Breast epithelium (tissue), 4 donors: ENCODE results near the gene CELF1. TPM values are rescaled to one million over a fixed set of nuclear protein-coding genes. Genes with fewer than 3 reads are reported as not detected.

Experiments
- DNase-seq, 2 donors: peaks; one replicate each; pipeline ENCODE4 v3.0.0-alpha.2; 2019; ENCODE audit warnings: low spot score in 2 of 2
- H3K27ac ChIP-seq, 2 donors: fragments of 200-600 bp; sonication (generic) in 1 of 2; one replicate each; pipeline ENCODE4 v1.5.1; 2016 to 2019; ENCODE audit warnings: mild to moderate bottlenecking in 1 of 2
- H3K27me3 ChIP-seq, 2 donors: fragments of 200-600 bp; sonication (generic) in 1 of 2; one replicate each; pipeline versions ENCODE4 v1.5.1 to v1.6.0; 2017 to 2019; ENCODE audit warnings: control low read depth in 1 of 2, mild to moderate bottlenecking in 1 of 2
- H3K36me3 ChIP-seq: fragments of 200-600 bp; one replicate; pipeline ENCODE4 v1.5.1; 2019
- H3K4me1 ChIP-seq, 2 donors: fragments of 200-600 bp; sonication (generic); one replicate each; pipeline ENCODE4 v1.5.1; 2016 to 2019; ENCODE audit warnings: control low read depth in 1 of 2
- H3K4me3 ChIP-seq, 3 donors: fragments of 200-600 bp; sonication (generic); 1 replicate in 2 of 3; 2 replicates in 1 of 3; pipeline ENCODE4 v1.5.1; 2016 to 2019; ENCODE audit warnings: mild to moderate bottlenecking in 3 of 3, moderate library complexity in 2 of 3
- H3K9me3 ChIP-seq, 2 donors: fragments of 200-600 bp; sonication (generic) in 1 of 2; one replicate each; pipeline ENCODE4 v1.5.1; 2016 to 2019; ENCODE audit warnings: control low read depth in 1 of 2
- CTCF ChIP-seq, 3 donors: fragments of 450-650 bp; IDR thresholded peaks; one replicate each; pipeline ENCODE4 v1.5.1; 2016 to 2017; ENCODE audit warnings: antibody characterized with exemption in 3 of 3, mild to moderate bottlenecking in 3 of 3, moderate library complexity in 3 of 3
- POLR2A ChIP-seq: fragments of 450-650 bp; IDR thresholded peaks from one replicate; pipeline ENCODE4 v1.6.1; 2016; ENCODE audit warnings: antibody characterized with exemption, mild to moderate bottlenecking, moderate library complexity
- POLR2AphosphoS5 ChIP-seq, 3 donors: sonication (generic); formaldehyde crosslinking; IDR thresholded peaks; one replicate each; pipeline ENCODE4 v1.6.1; 2017; ENCODE audit warnings: antibody characterized with exemption in 3 of 3
- intact Hi-C: fragments of 100-400 bp; cut with DNase I; formaldehyde crosslinking; loops from one replicate; pipeline ENCODE4 v1.15.1; 2023; ENCODE audit warnings: low total_unique reads
- total RNA-seq, 3 donors: library from RNA; depleted of rRNA; stranded (reverse); fragments of >200 nt; gene quantifications; one replicate each; pipeline ENCODE4 v1.1.0, GENCODE V29; 2016

CELF1 gene
- total RNA-seq, 3 donors from 2014 or later = 94.1 to 117 (median 114) TPM

DNA sequence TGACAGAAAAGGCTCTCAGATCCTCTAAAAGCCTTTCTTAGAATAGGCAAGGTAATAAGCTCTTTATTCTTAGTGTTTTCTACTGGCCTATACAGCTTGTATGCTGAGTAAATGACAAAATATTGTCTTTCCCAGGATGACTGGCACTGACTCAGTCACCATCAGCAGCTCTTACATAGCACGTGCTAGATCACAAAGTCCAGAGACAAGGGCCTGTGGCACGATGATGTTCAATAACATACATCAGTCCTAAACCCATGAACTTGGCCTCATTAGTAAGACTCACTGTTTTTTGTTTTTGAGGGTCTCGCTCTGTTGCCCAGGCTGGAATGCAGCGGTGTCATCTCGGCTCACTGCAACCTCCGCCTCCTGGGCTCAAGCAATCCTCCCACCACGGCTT is 42.7 kb downstream of the CELF1 start:
- Histone ChIP-seq H3K27ac (no peak overlapping the region), H3K27me3 (no peaks in the 10 kb centered on the region), H3K4me3 (no peak overlapping the region), H3K4me1 (peaks cover 0 to 10% of the 10 kb centered on the region in 2 donors), H3K36me3 (no peaks in the 10 kb centered on the region), H3K9me3 (no peaks in the 10 kb centered on the region)
- TF ChIP-seq POLR2A = no peak
- no peak for TF ChIP-seq CTCF (IDR thresholded peaks at IDR 0.05)
- TF ChIP-seq POLR2AphosphoS5 (IDR thresholded peaks at IDR 0.05) = no peak
- DNase-seq = no peak
- intact Hi-C loops = no loop called here

GRCh38 chr11:47509077-47509536 is 43.8 kb downstream of the CELF1 start:
- TF ChIP-seq POLR2AphosphoS5 (IDR thresholded peaks at IDR 0.05) (no peak), POLR2A (no peak), CTCF (IDR thresholded peaks at IDR 0.05) (no peak)

DNA sequence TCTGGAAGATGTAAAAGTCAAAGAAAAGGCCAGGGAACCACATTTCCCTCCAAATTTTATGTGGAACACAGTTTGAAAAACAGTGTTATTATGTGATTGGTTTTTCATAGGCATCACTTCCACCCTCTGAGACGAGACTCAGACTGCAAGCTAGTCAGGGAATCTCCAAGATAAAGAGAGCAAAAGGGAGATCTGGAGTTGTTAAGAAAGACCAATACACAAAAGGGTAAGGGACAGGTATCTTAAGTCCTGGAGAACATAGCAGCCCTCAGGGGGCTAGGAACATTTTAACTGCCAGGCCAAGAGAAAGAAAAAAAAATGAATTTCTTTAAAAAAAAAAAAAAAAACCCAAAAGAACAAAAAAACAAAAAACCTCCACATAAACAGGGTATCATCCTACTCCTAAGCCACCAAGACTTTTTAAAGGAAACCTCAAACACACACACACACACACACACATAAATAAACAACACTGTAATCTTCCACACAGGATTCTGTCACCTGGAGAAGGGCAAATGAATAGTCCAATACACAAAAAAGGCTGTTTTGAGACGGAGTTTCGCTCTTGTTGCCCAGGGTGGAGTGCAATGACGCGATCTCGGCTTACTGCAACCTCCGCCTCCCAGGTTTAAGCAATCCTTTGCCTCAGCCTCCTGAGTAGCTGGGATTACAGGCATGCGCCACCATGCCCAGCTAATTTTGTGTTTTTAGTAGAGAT is 44.5 kb downstream of the CELF1 start:
- no peak for DNase-seq
- no peaks in the 10 kb centered on the region for H3K27me3 ChIP-seq
- intact Hi-C loops = no loop called here
- H3K4me1 ChIP-seq = peaks cover 0 to 10% of the 10 kb centered on the region in 2 donors
- H3K9me3 ChIP-seq = no peaks in the 10 kb centered on the region
- H3K27ac ChIP-seq = peak overlapping the region in 1 of 2 donors; percentile 48
- no peak overlapping the region for H3K4me3 ChIP-seq
- H3K36me3 ChIP-seq = no peaks in the 10 kb centered on the region
- no peak for TF ChIP-seq POLR2A
- TF ChIP-seq POLR2AphosphoS5 (IDR thresholded peaks at IDR 0.05) = no peak
- no peak for TF ChIP-seq CTCF (IDR thresholded peaks at IDR 0.05)

More at GRCh38 chr11:47509077-47509536, 43.8 kb downstream of the CELF1 start:
- peaks cover 0 to 10% of the 10 kb centered on the region in 2 donors for H3K4me1 ChIP-seq
- H3K27ac ChIP-seq = peak overlapping the region in 1 of 2 donors; percentile 6
- H3K9me3 ChIP-seq = no peaks in the 10 kb centered on the region
- H3K4me3 ChIP-seq = no peak overlapping the region
- DNase-seq = no peak
- intact Hi-C loops = no loop called here
- H3K27me3 ChIP-seq = no peaks in the 10 kb centered on the region
- H3K36me3 ChIP-seq = no peaks in the 10 kb centered on the region

DNA sequence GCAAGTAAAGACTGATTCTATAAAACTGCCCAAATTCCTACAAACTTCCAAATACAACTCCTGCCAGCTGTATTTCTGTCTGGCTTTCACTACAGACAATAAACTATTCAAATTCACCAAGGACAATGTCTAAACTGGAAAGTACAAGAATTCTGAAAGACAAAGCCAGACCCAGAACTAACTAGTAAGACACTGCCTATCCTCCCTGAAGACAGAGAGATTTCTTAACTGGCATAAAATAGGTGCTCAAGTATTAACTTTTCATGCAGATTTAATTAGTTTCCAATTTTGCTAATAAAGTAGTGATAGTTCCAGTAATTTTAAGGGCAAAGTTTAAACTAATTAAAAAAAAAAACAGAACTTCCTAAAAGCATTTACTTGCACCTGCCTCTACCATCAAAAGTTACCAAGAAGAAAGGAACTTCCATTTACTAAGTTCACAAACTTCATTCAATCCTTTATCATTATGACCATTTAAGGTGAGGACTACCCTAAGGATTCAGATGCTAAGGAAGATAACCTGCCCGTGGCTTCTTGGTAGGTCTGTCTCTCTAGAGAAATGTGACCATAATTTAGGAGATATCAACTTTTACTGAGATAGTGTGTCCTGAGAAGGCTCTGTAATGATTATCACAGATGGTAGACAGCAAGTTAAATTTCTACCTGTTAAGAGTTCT is 45.2 kb downstream of the CELF1 start:
- no peaks in the 10 kb centered on the region for H3K27me3 ChIP-seq
- DNase-seq = no peak
- intact Hi-C loops = no loop called here
- peaks cover 0 to 10% of the 10 kb centered on the region in 2 donors for H3K4me1 ChIP-seq
- H3K27ac ChIP-seq = peak overlapping the region in 1 of 2 donors; percentile 48
- H3K9me3 ChIP-seq = no peaks in the 10 kb centered on the region
- no peak for TF ChIP-seq CTCF (IDR thresholded peaks at IDR 0.05)
- no peak for TF ChIP-seq POLR2A
- no peak for TF ChIP-seq POLR2AphosphoS5 (IDR thresholded peaks at IDR 0.05)
- H3K36me3 ChIP-seq = no peaks in the 10 kb centered on the region
- H3K4me3 ChIP-seq = no peak overlapping the region
